ENCODE measurements around the gene TBXAS1.

Gene TBXAS1

GRCh38 chr7:139994356-139994755 is 165.3 kb downstream of the TBXAS1 start:
- no peak for DNase-seq (ENCODE audit: extremely low read depth, low read depth)
- no peak for TF ChIP-seq CTCF (IDR thresholded peaks at IDR 0.05; ENCODE audit: low read depth, low read length)

GRCh38 chr7:139995017-139995915 is 166.2 kb downstream of the TBXAS1 start:
- TF ChIP-seq CTCF (IDR thresholded peaks at IDR 0.05; ENCODE audit: low read depth, low read length): no peak
- no peak for DNase-seq (ENCODE audit: extremely low read depth, low read depth)

- DNase-seq (ENCODE audit: extremely low read depth, low read depth): no peak
- no peak for TF ChIP-seq CTCF (IDR thresholded peaks at IDR 0.05; ENCODE audit: low read depth, low read length)
These were observed 169.5 kb downstream of the TBXAS1 start for GRCh38 chr7:139998572-139998971.

GRCh38 chr7:139999516-139999915 is 170.5 kb downstream of the TBXAS1 start:
- no peak for TF ChIP-seq CTCF (IDR thresholded peaks at IDR 0.05; ENCODE audit: low read depth, low read length)
- no peak for DNase-seq (ENCODE audit: extremely low read depth, low read depth)

- no peak for DNase-seq (ENCODE audit: extremely low read depth, low read depth)
- no peak for TF ChIP-seq CTCF (IDR thresholded peaks at IDR 0.05; ENCODE audit: low read depth, low read length)
These were observed 171.7 kb downstream of the TBXAS1 start for GRCh38 chr7:140000666-140001268.

- DNase-seq (ENCODE audit: extremely low read depth, low read depth): peak; percentile 23
- TF ChIP-seq CTCF (IDR thresholded peaks at IDR 0.05; ENCODE audit: low read depth, low read length): peak; percentile 53
These were observed 174.9 kb downstream of the TBXAS1 start for GRCh38 chr7:140003913-140004382.

GRCh38 chr7:140004672-140005071 is 175.6 kb downstream of the TBXAS1 start:
- no peak for TF ChIP-seq CTCF (IDR thresholded peaks at IDR 0.05; ENCODE audit: low read depth, low read length)
- no peak for DNase-seq (ENCODE audit: extremely low read depth, low read depth)
